Measurements from ENCODE around the gene IL20RB. TPM values are rescaled to one million over a fixed set of nuclear protein-coding genes. Genes with fewer than 3 reads are reported as not detected.

IL20RB gene
- total RNA-seq, 4 donors from 2014 or later = 1.9 to 4.2 (median 3.2) TPM

DNA sequence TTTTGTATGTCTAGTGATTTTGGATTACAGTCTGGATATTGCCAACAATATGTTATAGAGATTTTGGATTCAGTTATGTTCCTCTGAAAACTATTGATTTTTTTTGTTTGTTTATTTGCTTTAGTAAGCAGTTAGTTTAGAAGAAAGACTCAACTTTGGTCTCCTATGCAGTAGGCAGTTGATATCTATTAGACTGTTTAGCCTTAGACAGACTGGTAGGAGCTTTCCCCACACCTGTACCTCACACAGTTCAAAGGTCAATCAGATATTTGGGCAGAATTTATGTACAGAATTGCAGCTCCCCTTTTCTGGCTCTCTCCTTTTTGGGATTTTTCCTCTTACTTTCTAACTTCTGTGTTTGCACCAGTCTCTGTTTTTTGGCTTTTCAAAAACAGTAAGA is 42.3 kb downstream of the IL20RB start:
- TF ChIP-seq, protein P1, sequence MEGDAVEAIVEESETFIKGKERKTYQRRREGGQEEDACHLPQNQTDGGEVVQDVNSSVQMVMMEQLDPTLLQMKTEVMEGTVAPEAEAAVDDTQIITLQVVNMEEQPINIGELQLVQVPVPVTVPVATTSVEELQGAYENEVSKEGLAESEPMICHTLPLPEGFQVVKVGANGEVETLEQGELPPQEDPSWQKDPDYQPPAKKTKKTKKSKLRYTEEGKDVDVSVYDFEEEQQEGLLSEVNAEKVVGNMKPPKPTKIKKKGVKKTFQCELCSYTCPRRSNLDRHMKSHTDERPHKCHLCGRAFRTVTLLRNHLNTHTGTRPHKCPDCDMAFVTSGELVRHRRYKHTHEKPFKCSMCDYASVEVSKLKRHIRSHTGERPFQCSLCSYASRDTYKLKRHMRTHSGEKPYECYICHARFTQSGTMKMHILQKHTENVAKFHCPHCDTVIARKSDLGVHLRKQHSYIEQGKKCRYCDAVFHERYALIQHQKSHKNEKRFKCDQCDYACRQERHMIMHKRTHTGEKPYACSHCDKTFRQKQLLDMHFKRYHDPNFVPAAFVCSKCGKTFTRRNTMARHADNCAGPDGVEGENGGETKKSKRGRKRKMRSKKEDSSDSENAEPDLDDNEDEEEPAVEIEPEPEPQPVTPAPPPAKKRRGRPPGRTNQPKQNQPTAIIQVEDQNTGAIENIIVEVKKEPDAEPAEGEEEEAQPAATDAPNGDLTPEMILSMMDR (IDR thresholded peaks at IDR 0.05; ENCODE audit: low read depth) = no peak

DNA sequence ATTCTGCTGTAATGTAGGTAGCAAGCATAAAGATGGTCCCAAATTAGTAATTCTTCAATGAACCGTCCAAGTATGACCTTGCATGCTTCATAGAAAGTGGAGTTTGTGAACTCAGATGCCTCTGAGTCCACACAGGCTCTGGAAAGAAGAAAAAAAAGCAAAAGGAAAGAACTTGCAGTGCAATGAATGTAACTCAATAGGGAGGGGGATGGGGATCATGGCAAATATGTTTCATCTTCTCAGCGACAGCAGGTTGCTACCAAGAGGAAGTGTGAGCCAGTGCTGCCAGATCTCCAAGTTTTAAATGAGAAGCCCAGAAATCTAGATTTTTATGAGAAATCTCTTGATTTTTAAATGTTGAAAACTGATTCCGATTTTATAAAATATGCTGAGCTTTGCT is 50.3 kb downstream of the IL20RB start:
- TF ChIP-seq, protein P1 (IDR thresholded peaks at IDR 0.05; ENCODE audit: low read depth) = no peak

DNA sequence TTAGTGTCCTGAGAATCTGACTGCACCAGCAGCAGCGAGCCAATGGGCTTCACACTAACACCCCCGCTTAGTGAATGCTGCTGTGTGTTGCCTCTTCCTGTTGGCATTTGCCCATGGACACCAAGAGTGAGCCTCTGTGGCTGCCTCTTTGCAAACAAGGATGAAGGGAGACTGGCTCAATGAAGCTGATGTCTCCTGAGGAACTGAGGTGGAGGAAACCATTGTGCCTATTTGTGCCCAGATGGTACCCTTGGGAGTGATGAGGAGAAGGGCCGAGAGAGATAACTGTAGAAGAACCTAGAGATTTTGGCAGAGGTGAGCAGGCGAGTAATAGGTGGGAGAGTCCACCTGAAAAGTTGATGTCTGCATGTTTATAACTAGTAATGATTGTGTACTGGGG is 51.2 kb downstream of the IL20RB start:
- TF ChIP-seq, protein P1 (IDR thresholded peaks at IDR 0.05; ENCODE audit: low read depth) = no peak

DNA sequence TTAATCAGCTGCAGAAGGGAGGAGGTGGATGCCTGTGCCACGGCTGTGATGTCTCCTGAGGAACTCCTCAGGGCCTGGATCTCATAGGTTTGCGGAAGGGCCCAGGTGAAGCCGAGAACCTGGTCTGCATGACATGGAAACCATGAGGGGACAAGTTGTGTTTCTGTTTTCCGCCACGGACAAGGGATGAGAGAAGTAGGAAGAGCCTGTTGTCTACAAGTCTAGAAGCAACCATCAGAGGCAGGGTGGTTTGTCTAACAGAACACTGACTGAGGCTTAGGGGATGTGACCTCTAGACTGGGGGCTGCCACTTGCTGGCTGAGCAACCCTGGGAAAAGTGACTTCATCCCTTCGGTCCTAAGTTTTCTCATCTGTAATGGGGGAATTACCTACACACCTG is 52.4 kb downstream of the IL20RB start:
- TF ChIP-seq, protein P1 (IDR thresholded peaks at IDR 0.05; ENCODE audit: low read depth) = no peak

DNA sequence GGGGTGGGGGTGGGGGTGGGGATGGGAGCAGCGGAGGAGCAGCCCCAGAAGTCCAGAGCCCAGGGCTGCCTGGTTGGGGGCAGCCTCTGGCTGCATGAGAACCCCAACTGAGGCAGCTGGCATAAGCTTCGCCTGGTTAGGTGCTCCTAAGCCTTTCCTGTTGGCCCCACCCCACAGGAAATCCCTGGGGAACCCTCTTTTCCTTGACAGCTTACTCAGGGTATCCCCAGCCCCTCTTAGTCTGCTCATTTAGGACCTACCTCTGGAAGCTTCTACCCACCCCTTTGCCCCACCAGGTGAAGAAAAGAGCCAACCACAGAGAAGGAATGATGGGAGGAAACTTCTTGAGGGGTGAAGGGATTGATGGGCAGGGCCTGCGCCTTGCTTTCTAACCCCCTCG is 53.4 kb downstream of the IL20RB start:
- TF ChIP-seq, protein P1 (IDR thresholded peaks at IDR 0.05; ENCODE audit: low read depth) = no peak

DNA sequence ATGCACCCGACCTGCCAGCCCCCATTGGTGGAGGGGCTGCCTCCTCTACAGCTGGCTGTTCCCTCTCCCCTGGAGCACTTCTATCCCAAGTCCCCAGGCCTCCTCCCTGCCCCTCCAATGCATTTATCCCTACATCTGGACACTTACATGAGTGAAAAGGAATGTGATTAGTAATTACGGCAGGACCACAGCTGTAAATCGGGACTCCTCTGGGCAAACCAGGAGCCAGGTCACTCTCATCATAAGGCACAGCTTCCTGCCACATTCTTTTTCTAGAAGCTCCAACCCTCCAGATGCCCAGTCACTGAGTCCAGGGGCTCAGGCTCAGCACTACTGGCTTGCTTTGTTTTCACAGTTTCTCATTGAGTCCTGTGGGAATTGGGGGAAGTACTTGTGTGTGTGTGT is 54.3 kb downstream of the IL20RB start:
- TF ChIP-seq, protein P1 (IDR thresholded peaks at IDR 0.05; ENCODE audit: low read depth) = no peak

DNA sequence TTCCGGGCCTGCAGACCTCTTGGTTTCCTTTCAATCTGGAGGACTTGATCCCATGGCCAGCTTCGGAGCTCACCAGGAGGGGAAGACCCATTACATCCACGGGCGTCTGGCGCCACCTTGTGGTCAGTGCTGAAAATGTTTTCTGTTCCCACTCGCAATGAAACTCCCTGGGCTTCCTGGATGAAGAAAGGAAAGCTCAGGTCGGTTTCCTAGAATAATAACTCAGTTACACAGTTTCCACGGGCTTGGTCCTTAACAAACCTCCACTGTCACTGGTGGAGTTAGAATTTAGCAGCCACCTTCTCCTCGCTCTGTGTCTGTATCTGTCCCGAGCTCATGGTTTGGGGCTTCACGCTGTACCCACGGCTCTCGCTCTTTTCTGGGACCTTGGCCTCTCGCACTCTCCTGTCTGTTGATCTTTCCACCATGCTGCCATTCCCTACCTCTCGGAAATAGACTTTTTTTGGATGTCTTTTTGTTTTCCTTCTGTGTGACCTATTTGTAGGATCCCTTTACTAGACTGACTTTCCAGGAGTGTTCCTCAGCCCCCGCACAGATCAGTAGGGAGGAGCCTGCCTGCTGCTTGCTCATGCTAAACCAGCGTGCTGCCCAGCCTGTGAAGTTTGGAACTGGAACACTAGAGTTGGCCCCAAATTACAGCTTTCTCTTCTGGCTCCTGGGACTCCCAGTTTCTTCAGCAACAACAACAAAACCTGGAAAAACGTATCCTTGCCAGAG is 56.3 kb downstream of the IL20RB start:
- TF ChIP-seq, protein P1 (IDR thresholded peaks at IDR 0.05; ENCODE audit: low read depth) = no peak

Data from subcutaneous adipose tissue (tissue), 4 donors.